ENCODE measurements around the gene TIMM44. TPM values are rescaled to one million over a fixed set of nuclear protein-coding genes. Genes with fewer than 3 reads are reported as not detected.
"Not testable (repeated sequence)": the region's sequence is repeated elsewhere in the genome, so short reads cannot be mapped to it uniquely, and the experiment has no call there.

Gene TIMM44
- total RNA-seq, 1 donor from 2014 or later, result 26.2 TPM

DNA sequence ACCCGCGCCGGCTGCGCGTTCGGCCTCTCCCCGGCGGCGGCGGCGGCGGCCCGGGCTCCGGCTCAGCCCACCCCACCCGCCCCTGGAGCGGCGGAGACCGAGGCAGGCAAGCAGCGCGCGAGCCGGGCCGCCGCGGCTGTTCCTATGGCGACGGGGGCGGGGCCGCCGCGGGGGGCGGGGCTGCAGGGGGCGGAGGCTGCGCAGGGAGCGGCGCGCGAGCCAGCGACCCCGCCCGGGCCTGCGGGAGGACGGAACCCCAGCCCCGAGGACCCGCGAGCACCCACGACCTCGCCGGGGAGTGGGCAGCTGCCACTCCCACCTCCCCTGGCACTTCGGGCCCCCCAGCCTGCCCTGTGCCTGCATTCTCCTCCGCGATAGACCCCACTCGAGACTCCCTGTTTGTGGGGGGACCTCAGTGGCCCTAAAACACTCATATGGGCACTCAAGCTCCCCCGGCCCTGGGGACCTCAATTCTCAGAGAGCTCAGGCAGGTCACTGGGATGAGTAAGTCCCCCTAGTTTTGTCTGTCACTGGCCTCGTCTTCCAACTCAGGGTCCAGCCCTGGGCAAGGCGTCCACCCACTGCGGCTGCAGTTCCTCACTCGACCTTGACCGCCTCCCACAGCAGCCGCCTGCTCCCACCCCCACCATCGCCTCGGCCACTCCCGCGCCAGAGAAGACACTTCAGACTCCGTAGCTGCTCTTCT lies 17.3 kb downstream of the TIMM44 start, which contains the start of gene CTXN1:
Gene CTXN1, minus strand, starts transcription at position 115 of the 706 bp plus-strand sequence. CDS start 597 bp downstream, outside the sequence.
- DNase-seq (ENCODE audit: low read depth in 2 of 2), result peak in 1 of 2 donors; percentile 67

- DNase-seq (ENCODE audit: low read depth in 2 of 2), result peak; percentile 54 to 76
These were observed 18.2 kb downstream of the TIMM44 start for GRCh38 chr19:7925171-7925851.

DNA sequence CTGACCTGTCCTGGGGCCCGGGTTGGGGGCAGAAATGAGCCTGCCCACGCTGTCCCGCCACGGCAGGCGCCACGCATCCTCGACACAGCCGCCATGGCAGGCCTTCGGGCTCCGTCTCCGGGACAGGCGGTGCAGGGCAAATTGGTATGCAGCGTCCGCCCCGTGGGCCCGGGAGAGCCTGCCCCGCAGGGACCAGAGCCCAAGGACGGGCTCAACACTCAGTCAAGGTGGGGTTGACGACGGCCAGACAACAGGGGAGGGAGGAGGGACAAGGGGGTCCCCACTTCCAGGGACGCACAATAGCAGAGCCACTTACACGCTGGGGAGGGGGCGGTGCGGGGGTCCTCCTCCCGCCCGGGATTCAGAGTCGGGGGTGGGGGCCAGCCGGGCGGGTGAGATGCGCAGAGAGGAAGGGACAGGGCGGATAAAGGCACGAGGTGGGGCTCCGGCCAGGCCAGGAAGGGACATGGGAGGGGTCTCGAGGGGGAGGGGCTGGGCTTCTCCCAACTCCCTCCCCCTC lies 18.8 kb downstream of the TIMM44 start:
- no peak for DNase-seq (ENCODE audit: low read depth in 2 of 2)

GRCh38 chr19:7924241-7924640 lies 19.2 kb downstream of the TIMM44 start:
- DNase-seq (ENCODE audit: low read depth in 2 of 2), result no peak

GRCh38 chr19:7923295-7924191 lies 19.9 kb downstream of the TIMM44 start:
- DNase-seq (ENCODE audit: low read depth in 2 of 2), result no peak

DNA sequence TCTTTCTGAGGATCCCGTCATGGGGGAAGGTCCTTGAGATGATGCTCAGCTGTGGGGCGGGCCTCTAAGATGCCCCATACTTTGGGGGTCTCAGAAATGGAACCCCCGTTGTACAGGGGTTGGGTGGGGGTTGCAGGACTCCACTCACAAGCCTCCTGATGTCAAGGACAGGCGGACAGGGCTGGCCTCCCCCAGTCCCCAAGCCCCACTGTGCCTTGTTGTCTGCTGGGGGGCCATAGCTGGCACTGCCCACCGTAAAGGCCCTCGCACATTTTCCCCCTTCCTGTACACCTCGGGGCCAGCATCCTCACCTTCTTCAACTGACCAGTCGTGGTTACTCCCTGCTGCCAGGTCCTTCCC lies 20.6 kb downstream of the TIMM44 start:
- DNase-seq (ENCODE audit: low read depth in 2 of 2), result no peak

GRCh38 chr19:7921967-7922835 lies 21.3 kb downstream of the TIMM44 start:
- no peak for DNase-seq (ENCODE audit: low read depth in 2 of 2)

DNA sequence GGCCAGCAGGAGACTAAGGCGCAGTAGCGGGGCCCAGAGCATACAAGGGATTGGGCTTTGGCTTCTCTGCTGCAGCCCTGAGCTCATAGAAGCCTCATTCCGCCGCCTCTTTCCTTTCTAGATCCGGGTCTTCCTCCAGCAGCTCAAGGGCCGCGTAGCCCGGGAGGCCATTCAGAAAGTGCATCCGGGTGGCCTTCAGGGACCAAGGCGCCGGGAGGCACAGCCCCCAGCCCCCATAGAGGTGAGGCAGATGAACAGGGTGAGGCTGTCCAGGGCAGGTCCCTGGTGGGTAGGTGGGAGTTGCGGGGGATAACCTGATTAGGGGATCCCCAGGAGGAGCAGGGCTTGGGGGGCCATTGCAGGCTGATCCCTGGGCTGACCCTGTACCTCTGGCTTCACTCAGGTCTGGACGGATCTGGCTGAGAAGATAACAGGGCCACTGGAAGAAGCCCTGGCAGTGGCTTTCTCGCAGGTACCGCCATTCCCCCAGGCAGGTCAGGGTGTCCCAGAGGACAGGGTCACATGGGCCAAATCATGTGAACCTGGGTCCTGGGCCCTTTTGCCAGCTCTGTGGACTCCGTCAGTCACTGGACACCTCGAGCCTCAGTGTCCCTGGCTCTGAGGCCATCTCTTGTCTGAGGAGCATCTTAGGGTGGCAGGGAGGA lies 22.0 kb downstream of the TIMM44 start:
- DNase-seq (ENCODE audit: low read depth in 2 of 2), result no peak

DNA sequence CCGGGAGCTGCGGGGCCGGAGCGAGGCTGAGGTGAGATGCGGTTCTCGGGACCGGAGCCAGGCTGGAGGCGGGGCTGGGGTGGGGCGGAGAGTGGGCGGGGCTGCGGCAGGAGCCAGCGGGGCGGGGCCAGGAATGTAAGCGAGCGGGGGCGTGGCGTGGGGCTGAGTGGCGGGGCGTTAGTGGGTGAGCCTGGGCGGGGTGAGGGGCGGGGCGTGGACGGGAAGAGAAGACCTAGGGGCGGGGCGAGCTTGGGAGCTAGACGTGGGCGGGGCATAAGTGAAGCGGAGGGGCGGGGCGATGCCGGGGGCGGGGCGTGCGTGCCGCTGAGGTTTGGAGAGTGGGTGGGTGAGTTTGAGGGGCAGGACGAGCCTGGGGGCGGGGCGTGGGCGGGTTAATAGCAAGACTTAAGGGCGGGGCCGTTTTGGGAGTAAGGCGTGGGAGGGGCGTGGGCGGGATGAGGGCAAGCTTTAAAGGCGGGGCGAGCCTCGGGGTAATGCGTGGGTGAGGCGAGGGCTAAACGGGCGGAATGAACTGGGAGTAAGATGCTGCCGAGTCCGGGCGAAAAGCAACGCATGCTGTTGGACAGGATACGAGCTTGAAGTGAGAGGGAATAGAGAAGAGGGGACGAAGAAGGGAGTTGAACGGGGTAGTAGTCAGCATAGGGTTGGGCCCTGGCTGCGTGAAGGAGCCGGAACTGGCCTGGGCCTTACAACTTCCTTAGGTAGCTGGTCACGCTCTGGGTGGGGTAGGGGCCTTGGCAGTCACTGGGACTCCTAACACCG lies 22.8 kb downstream of the TIMM44 start:
- DNase-seq (ENCODE audit: low read depth in 2 of 2), result peak; percentile 88 to 98

GRCh38 chr19:7919610-7920518 lies 23.6 kb downstream of the TIMM44 start, which contains the start of gene SNAPC2:
TSS of gene SNAPC2 (plus strand) at chr19:7920338. CDS start at chr19:7920367, 29 bp downstream.
- peak; percentile 78 to 91 for DNase-seq (ENCODE audit: low read depth in 2 of 2)

GRCh38 chr19:7918615-7919421 lies 24.6 kb downstream of the TIMM44 start:
- no peak for DNase-seq (ENCODE audit: low read depth in 2 of 2)

- not testable (repeated sequence) for DNase-seq (ENCODE audit: low read depth in 2 of 2)
These were observed 25.3 kb downstream of the TIMM44 start for GRCh38 chr19:7918062-7918614.

GRCh38 chr19:7917267-7918061 lies 26.0 kb downstream of the TIMM44 start:
- peak in 1 of 2 donors; percentile 68 for DNase-seq (ENCODE audit: low read depth in 2 of 2)

DNA sequence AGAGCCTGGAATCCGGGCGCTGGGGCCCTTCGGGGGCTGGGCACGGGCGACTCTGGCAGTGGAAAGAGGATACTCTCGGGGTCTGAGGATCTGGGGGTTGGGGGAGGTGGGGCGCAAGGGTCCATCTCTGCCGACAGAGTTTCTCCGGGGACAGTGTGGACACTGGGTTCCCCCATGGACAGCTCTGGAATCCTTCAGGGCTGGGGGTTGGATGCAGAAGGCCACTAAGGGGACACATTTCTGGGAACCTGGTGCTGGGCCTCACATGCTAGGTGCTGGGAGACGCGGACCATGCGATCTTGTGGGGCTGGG lies 26.6 kb downstream of the TIMM44 start:
- no peak for DNase-seq (ENCODE audit: low read depth in 2 of 2)

- no peak for DNase-seq (ENCODE audit: low read depth in 2 of 2)
These were observed 27.1 kb downstream of the TIMM44 start for GRCh38 chr19:7916103-7916954.
